Astrocyte of the spinal cord (primary cell): Measurements from ENCODE around the gene PERCC1.

Source experiments
- DNase-seq: peaks from one replicate; pipeline ENCODE4 v3.0.0; 2011; ENCODE audit warnings: low read depth, low spot score
- H3K4me3 ChIP-seq: 2 replicates; pipeline ENCODE4 v1.5.1; 2011; ENCODE audit warnings: low read depth, mild to moderate bottlenecking, low read length, moderate library complexity
- in situ Hi-C: cut with HindIII; loops from 2 replicates; pipeline ENCODE4 v1.10.0; 2017; ENCODE audit warnings: low sequenced_read_pairs
- TF ChIP-seq, protein P1 (sequence below): IDR thresholded peaks from 2 replicates; pipeline ENCODE4 v1.5.1; 2012; ENCODE audit warnings: low read depth, mild to moderate bottlenecking, low read length, inconsistent platforms

PERCC1 gene

DNA sequence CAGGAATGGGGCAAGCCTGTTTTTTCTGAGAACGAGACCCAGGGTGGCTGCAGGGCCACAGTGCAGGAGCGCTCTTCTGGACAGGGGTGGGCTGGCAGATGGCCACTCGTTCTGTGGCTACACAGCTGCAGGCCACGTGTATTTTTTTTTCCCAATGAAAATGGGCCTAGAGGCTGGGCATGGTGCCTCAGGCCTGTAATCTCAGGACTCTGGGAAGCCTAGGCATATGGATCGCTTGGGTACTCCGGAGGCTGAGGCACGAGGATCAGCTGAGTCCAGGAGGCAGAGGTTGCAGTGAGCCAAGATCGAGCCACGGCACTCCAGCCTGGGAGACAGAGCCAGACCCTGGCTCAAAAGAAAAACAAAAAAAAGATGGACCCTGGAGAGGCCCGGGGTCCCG lies 23.1 kb upstream of the PERCC1 start:
- in situ Hi-C loops, result no loop called here
- TF ChIP-seq, protein P1, sequence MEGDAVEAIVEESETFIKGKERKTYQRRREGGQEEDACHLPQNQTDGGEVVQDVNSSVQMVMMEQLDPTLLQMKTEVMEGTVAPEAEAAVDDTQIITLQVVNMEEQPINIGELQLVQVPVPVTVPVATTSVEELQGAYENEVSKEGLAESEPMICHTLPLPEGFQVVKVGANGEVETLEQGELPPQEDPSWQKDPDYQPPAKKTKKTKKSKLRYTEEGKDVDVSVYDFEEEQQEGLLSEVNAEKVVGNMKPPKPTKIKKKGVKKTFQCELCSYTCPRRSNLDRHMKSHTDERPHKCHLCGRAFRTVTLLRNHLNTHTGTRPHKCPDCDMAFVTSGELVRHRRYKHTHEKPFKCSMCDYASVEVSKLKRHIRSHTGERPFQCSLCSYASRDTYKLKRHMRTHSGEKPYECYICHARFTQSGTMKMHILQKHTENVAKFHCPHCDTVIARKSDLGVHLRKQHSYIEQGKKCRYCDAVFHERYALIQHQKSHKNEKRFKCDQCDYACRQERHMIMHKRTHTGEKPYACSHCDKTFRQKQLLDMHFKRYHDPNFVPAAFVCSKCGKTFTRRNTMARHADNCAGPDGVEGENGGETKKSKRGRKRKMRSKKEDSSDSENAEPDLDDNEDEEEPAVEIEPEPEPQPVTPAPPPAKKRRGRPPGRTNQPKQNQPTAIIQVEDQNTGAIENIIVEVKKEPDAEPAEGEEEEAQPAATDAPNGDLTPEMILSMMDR, result no peak
- peak; percentile 28 for DNase-seq
- peak overlapping the region; percentile 59 for H3K4me3 ChIP-seq

- TF ChIP-seq, protein P1, result no peak
- peak; percentile 88 for DNase-seq
- peak overlapping the region; percentile 59 for H3K4me3 ChIP-seq
- in situ Hi-C loops, result no loop called here
Observed at GRCh38 chr16:1408171-1408837, 22.6 kb upstream of the PERCC1 start.

GRCh38 chr16:1412847-1413246 lies 18.0 kb upstream of the PERCC1 start:
- no peak for DNase-seq
- H3K4me3 ChIP-seq, result no peak overlapping the region
- in situ Hi-C loops, result no loop called here
- TF ChIP-seq, protein P1, result no peak

DNA sequence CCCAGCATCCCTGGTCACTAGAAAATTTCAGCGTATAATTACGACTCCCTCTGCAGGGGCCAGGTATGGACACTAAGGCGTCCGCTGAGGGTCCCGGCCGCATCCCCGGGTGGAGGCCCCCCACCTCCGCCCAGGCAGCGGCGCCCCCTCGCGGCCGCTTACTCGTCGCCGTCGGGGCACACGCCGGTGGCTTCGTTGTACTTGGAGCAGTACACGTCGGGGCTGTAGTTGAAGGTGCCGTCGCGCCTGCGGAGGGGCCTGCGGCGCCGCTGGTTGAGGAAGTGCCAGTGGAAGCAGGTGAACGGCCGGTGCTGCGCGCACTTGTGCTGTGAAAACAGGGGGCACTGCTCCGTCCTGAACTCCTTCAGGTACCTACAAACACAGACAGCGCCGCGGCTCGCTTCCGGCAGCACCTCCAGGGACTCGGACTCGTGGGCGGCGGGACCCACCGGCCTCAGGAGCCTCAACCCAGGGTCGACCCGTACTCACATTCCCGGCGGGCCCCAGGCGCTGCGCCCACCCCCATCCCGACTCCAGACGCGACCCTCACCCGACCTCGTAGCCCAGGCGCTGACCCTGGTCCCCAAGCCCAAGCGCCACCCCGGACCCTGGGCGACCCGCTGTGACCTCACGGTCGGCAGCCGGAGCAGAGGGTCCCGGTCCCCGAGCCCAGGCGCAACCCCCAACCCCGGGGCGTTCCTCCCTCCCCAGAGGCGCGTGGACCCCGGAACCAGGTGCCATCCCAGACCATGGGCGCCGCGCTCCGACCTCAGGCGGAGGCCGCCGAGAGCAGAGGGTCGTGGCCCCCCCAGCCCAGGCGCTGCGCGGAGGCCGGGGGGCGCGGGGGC lies 17.0 kb upstream of the PERCC1 start:
- TF ChIP-seq, protein P1, result peak; percentile 59
- peak overlapping the region; percentile 72 for H3K4me3 ChIP-seq
- peak; percentile 38 for DNase-seq
- in situ Hi-C loops, result no loop called here

GRCh38 chr16:1414532-1415260 lies 16.2 kb upstream of the PERCC1 start, which contains the start of gene UNKL:
Gene UNKL, minus strand, starts transcription at chr16:1414704. Its CDS starts 13 bp downstream, at chr16:1414691.
- H3K4me3 ChIP-seq, result peak within 1 kb of the TSS; percentile 72
- TF ChIP-seq, protein P1, result no peak
- peak; percentile 48 for DNase-seq
- in situ Hi-C loops, result no loop called here

- no peak for DNase-seq
- TF ChIP-seq, protein P1, result no peak
- no peak overlapping the region for H3K4me3 ChIP-seq
- in situ Hi-C loops, result no loop called here
Observed at GRCh38 chr16:1416521-1416941, 14.3 kb upstream of the PERCC1 start.
